Measurements from ENCODE around the gene PTPN7. TPM values are rescaled to one million over a fixed set of nuclear protein-coding genes. Genes with fewer than 3 reads are reported as not detected.

The PTPN7 gene
- total and polyA plus RNA-seq, 4 donors = 0.75 to 7.0 (median 1.7) TPM

- no peaks in the 10 kb centered on the region for H3K9me3 ChIP-seq (ENCODE audit: control insufficient read depth in 4 of 4, low read length in 3 of 4)
- DNase-seq (ENCODE audit: low spot score) = no peak
- WGBS = 94% methylated on average over 6 of the region's 6 CpGs
- no peak overlapping the region for H3K27ac ChIP-seq (ENCODE audit: low read depth in 1 of 2, low read length in 2 of 2)
- no peaks in the 10 kb centered on the region for H3K27me3 ChIP-seq (ENCODE audit: control insufficient read depth in 4 of 4, insufficient read depth in 4 of 4, low read length in 3 of 4)
- no peaks in the 10 kb centered on the region for H3K4me1 ChIP-seq (ENCODE audit: control insufficient read depth in 4 of 4, insufficient read depth in 4 of 4, low read length in 3 of 4)
- H3K9ac ChIP-seq (ENCODE audit: low read depth in 1 of 2, low read length in 2 of 2) = no peak overlapping the region
- no peaks in the 10 kb centered on the region for H3K36me3 ChIP-seq (ENCODE audit: control insufficient read depth in 4 of 4, insufficient read depth in 3 of 4, low read depth in 1 of 4, low read length in 3 of 4)
- H3K4me3 ChIP-seq (ENCODE audit: low read depth in 1 of 3, low read length in 3 of 3) = no peak overlapping the region
- TF ChIP-seq YY1 (IDR thresholded peaks at IDR 0.05) (no peak), ZBTB33 (IDR thresholded peaks at IDR 0.05) (no peak), HNF4A (conservative IDR thresholded peaks at IDR 0.05) (no peak), RXRA (IDR thresholded peaks at IDR 0.05) (no peak), EGR1 (IDR thresholded peaks at IDR 0.05; ENCODE audit: low read depth in 2 of 2) (no peak), SP1 (IDR thresholded peaks at IDR 0.05) (no peak), TAF1 (conservative IDR thresholded peaks at IDR 0.05) (no peak)
- TF ChIP-seq, protein P1, sequence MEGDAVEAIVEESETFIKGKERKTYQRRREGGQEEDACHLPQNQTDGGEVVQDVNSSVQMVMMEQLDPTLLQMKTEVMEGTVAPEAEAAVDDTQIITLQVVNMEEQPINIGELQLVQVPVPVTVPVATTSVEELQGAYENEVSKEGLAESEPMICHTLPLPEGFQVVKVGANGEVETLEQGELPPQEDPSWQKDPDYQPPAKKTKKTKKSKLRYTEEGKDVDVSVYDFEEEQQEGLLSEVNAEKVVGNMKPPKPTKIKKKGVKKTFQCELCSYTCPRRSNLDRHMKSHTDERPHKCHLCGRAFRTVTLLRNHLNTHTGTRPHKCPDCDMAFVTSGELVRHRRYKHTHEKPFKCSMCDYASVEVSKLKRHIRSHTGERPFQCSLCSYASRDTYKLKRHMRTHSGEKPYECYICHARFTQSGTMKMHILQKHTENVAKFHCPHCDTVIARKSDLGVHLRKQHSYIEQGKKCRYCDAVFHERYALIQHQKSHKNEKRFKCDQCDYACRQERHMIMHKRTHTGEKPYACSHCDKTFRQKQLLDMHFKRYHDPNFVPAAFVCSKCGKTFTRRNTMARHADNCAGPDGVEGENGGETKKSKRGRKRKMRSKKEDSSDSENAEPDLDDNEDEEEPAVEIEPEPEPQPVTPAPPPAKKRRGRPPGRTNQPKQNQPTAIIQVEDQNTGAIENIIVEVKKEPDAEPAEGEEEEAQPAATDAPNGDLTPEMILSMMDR (IDR thresholded peaks at IDR 0.05; ENCODE audit: low read depth, low read length, missing input control) = no peak
- TF ChIP-seq, protein P2, sequence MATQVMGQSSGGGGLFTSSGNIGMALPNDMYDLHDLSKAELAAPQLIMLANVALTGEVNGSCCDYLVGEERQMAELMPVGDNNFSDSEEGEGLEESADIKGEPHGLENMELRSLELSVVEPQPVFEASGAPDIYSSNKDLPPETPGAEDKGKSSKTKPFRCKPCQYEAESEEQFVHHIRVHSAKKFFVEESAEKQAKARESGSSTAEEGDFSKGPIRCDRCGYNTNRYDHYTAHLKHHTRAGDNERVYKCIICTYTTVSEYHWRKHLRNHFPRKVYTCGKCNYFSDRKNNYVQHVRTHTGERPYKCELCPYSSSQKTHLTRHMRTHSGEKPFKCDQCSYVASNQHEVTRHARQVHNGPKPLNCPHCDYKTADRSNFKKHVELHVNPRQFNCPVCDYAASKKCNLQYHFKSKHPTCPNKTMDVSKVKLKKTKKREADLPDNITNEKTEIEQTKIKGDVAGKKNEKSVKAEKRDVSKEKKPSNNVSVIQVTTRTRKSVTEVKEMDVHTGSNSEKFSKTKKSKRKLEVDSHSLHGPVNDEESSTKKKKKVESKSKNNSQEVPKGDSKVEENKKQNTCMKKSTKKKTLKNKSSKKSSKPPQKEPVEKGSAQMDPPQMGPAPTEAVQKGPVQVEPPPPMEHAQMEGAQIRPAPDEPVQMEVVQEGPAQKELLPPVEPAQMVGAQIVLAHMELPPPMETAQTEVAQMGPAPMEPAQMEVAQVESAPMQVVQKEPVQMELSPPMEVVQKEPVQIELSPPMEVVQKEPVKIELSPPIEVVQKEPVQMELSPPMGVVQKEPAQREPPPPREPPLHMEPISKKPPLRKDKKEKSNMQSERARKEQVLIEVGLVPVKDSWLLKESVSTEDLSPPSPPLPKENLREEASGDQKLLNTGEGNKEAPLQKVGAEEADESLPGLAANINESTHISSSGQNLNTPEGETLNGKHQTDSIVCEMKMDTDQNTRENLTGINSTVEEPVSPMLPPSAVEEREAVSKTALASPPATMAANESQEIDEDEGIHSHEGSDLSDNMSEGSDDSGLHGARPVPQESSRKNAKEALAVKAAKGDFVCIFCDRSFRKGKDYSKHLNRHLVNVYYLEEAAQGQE (IDR thresholded peaks at IDR 0.05) = no peak
Observed at GRCh38 chr1:202170726-202171125, 10.3 kb upstream of the PTPN7 start.

- Histone ChIP-seq H3K4me3 (ENCODE audit: low read depth in 1 of 3, low read length in 3 of 3) (no peak overlapping the region), H3K9me3 (ENCODE audit: control insufficient read depth in 4 of 4, low read length in 3 of 4) (no peaks in the 10 kb centered on the region), H3K27ac (ENCODE audit: low read depth in 1 of 2, low read length in 2 of 2) (no peak overlapping the region), H3K9ac (ENCODE audit: low read depth in 1 of 2, low read length in 2 of 2) (no peak overlapping the region), H3K27me3 (ENCODE audit: control insufficient read depth in 4 of 4, insufficient read depth in 4 of 4, low read length in 3 of 4) (no peaks in the 10 kb centered on the region), H3K4me1 (ENCODE audit: control insufficient read depth in 4 of 4, insufficient read depth in 4 of 4, low read length in 3 of 4) (no peaks in the 10 kb centered on the region), H3K36me3 (ENCODE audit: control insufficient read depth in 4 of 4, insufficient read depth in 3 of 4, low read depth in 1 of 4, low read length in 3 of 4) (no peaks in the 10 kb centered on the region)
- TF ChIP-seq FOXA2 (IDR thresholded peaks at IDR 0.05) (no peak), RAD21 (IDR thresholded peaks at IDR 0.05) (no peak), TAF1 (conservative IDR thresholded peaks at IDR 0.05) (no peak), ZBTB33 (IDR thresholded peaks at IDR 0.05) (no peak), HNF4G (IDR thresholded peaks at IDR 0.05) (no peak), RXRA (IDR thresholded peaks at IDR 0.05) (no peak), MAX (IDR thresholded peaks at IDR 0.05) (no peak), YY1 (IDR thresholded peaks at IDR 0.05) (no peak), GABPA (IDR thresholded peaks at IDR 0.05 in 1 of 2, conservative IDR thresholded peaks at IDR 0.05 in 1 of 2) (no peak)
- TF ChIP-seq, protein P3, sequence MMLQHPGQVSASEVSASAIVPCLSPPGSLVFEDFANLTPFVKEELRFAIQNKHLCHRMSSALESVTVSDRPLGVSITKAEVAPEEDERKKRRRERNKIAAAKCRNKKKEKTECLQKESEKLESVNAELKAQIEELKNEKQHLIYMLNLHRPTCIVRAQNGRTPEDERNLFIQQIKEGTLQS (IDR thresholded peaks at IDR 0.05) = no peak
- TF ChIP-seq, protein P2 (IDR thresholded peaks at IDR 0.05) = no peak
- no peak for DNase-seq (ENCODE audit: low spot score)
- 96% methylated on average over 7 of the region's 7 CpGs for WGBS
Observed at GRCh38 chr1:202168861-202169260, 8.5 kb upstream of the PTPN7 start.

All from liver (tissue), 9 donors.